H1 (cell line): ENCODE data around the gene CCNG1. TPM values are rescaled to one million over a fixed set of nuclear protein-coding genes. Genes with fewer than 3 reads are reported as not detected.
A peak's percentile ranks its signal among the peaks of the same experiment; 100 is the strongest.

Source experiments
- CTCF ChIA-PET: fragments of 300-600 bp; sonication (Branson Sonifier 250); formaldehyde crosslinking; loops from one replicate; lab custom pipeline; 2021; ENCODE audit not compliant: partially characterized antibody; lab: Charles Lee
- POLR2A ChIA-PET: fragments of 300-600 bp; sonication (Branson Sonifier 250); formaldehyde crosslinking; loops from one replicate; lab custom pipeline; 2021; ENCODE audit warnings: inconsistent platforms; ENCODE audit not compliant: partially characterized antibody; lab: Charles Lee
- DNase-seq, 2 experiments: peaks; one replicate each; pipeline versions ENCODE4 v3.0.0 to v3.0.0-alpha.2; 2010 to 2022; ENCODE audit warnings: low spot score in 2 of 2, low read depth in 1 of 2, mixed read lengths in 1 of 2
- FAIRE-seq: peaks from 2 replicates; lab custom pipeline; 2011; peaks lifted over from hg19 to GRCh38; lab: Jason Lieb, UNC
- H2AFZ ChIP-seq: 2 replicates; pipeline ENCODE4 v1.8.1; 2012; ENCODE audit warnings: low read length, inconsistent platforms
- H2AK5ac ChIP-seq: 2 replicates; pipeline ENCODE4 v1.6.1; 2013; ENCODE audit warnings: low read depth, low read length
- H2BK120ac ChIP-seq: replicated peaks from 2 replicates; pipeline ENCODE3; 2013; ENCODE audit warnings: low read depth, low read length, inconsistent platforms
- H2BK12ac ChIP-seq: 2 replicates; pipeline ENCODE4 v1.6.1; 2013; ENCODE audit warnings: low read depth, low read length
- H2BK15ac ChIP-seq: 2 replicates; pipeline ENCODE4 v1.6.1; 2013; ENCODE audit warnings: low read length
- H2BK20ac ChIP-seq: 2 replicates; pipeline ENCODE4 v1.6.1; 2013; ENCODE audit warnings: low read length
- H2BK5ac ChIP-seq: 2 replicates; pipeline ENCODE4 v1.6.1; 2013; ENCODE audit warnings: low read depth, low read length
- H3K14ac ChIP-seq: 2 replicates; pipeline ENCODE4 v1.6.1; 2013; ENCODE audit warnings: inconsistent platforms; ENCODE audit not compliant: insufficient read length
- H3K18ac ChIP-seq: 2 replicates; pipeline ENCODE4 v1.6.1; 2013; ENCODE audit warnings: low read length; ENCODE audit errors: extremely low read depth
- H3K23ac ChIP-seq: 2 replicates; pipeline ENCODE4 v1.6.1; 2013; ENCODE audit warnings: inconsistent platforms; ENCODE audit not compliant: insufficient read length
- H3K23me2 ChIP-seq: 2 replicates; pipeline ENCODE4 v1.6.1; 2013; ENCODE audit warnings: low read depth, low read length
- H3K27ac ChIP-seq: 2 replicates; pipeline ENCODE4 v1.6.1; 2011; ENCODE audit warnings: low read depth, low read length, inconsistent platforms
- H3K27me3 ChIP-seq, 4 experiments: replicated peaks in 1 of 4; 1 replicate in 1 of 4; 2 replicates in 3 of 4; pipeline versions ENCODE4 v1.6.1 to v1.8.1; 2011 to 2013; ENCODE audit warnings: low read length in 3 of 4, mild to moderate bottlenecking in 3 of 4, inconsistent platforms in 2 of 4, mixed read lengths in 2 of 4, moderate library complexity in 1 of 4; ENCODE audit not compliant: control insufficient read depth in 3 of 4, insufficient read depth in 3 of 4; ENCODE audit errors: extremely low read depth in 1 of 4
- H3K36me3 ChIP-seq, 4 experiments: 2 replicates each; pipeline versions ENCODE4 v1.6.1 to v1.8.1; 2011 to 2013; ENCODE audit warnings: mild to moderate bottlenecking in 4 of 4, low read length in 3 of 4, moderate library complexity in 2 of 4, control low read depth in 1 of 4, inconsistent platforms in 1 of 4; ENCODE audit not compliant: insufficient read depth in 4 of 4, control insufficient read depth in 2 of 4
- H3K4ac ChIP-seq: replicated peaks from 2 replicates; pipeline ENCODE3; 2013; ENCODE audit warnings: low read length, low read depth, mixed read lengths, inconsistent platforms; ENCODE audit not compliant: insufficient read length
- H3K4me1 ChIP-seq, 4 experiments: replicated peaks in 1 of 4; 1 replicate in 1 of 4; 2 replicates in 3 of 4; pipeline versions ENCODE4 v1.6.1 to v1.8.1; 2011 to 2013; ENCODE audit warnings: low read length in 3 of 4, inconsistent platforms in 2 of 4, mixed read lengths in 1 of 4; ENCODE audit not compliant: insufficient read depth in 4 of 4, control insufficient read depth in 3 of 4
- H3K4me2 ChIP-seq, 2 experiments: 2 replicates each; pipeline versions ENCODE4 v1.6.1 to v1.8.1; 2011 to 2013; ENCODE audit warnings: low read depth in 2 of 2, low read length in 2 of 2, control low read depth in 1 of 2, inconsistent platforms in 1 of 2, mild to moderate bottlenecking in 1 of 2; ENCODE audit not compliant: insufficient read depth in 1 of 2
- H3K4me3 ChIP-seq, 4 experiments: fragments of 200-600, 300-600 bp in 1 of 4; sonication (generic), shearing (Covaris generic), sonication (Bioruptor Twin) in 1 of 4; 2 replicates each; pipeline versions ENCODE4 v1.5.1 to v1.8.1; 2011 to 2016; ENCODE audit warnings: low read length in 4 of 4, low read depth in 3 of 4, control low read depth in 2 of 4, inconsistent platforms in 2 of 4, mild to moderate bottlenecking in 2 of 4, mixed read lengths in 1 of 4, moderate library complexity in 1 of 4; ENCODE audit not compliant: insufficient read depth in 2 of 4; ENCODE audit errors: extremely low read depth in 1 of 4
- H3K56ac ChIP-seq: replicated peaks from 2 replicates; pipeline ENCODE3; 2013; ENCODE audit warnings: low read depth, mild to moderate bottlenecking, mixed read lengths, low read length, inconsistent platforms; ENCODE audit not compliant: insufficient read length
- H3K79me1 ChIP-seq: 2 replicates; pipeline ENCODE4 v1.6.1; 2013; ENCODE audit warnings: low read depth, low read length, control low read depth
- H3K79me2 ChIP-seq, 2 experiments: 2 replicates each; pipeline versions ENCODE4 v1.6.1 to v1.8.1; 2012 to 2013; ENCODE audit warnings: low read length in 2 of 2, mild to moderate bottlenecking in 2 of 2, inconsistent platforms in 1 of 2; ENCODE audit not compliant: insufficient read depth in 2 of 2, control insufficient read depth in 1 of 2
- H3K9ac ChIP-seq, 4 experiments: replicated peaks in 1 of 4; 1 replicate in 1 of 4; 2 replicates in 3 of 4; pipeline versions ENCODE4 v1.6.1 to v1.8.1; 2011 to 2013; ENCODE audit warnings: low read depth in 3 of 4, low read length in 3 of 4, control low read depth in 2 of 4, mild to moderate bottlenecking in 2 of 4, moderate library complexity in 2 of 4, inconsistent platforms in 1 of 4; ENCODE audit errors: extremely low read depth in 1 of 4
- H3K9me3 ChIP-seq, 2 experiments: 2 replicates each; pipeline versions ENCODE4 v1.6.1 to v1.8.1; 2012 to 2013; ENCODE audit warnings: mild to moderate bottlenecking in 2 of 2, moderate library complexity in 2 of 2, control low read depth in 1 of 2, inconsistent platforms in 1 of 2, low read depth in 1 of 2, low read length in 1 of 2, mixed read lengths in 1 of 2; ENCODE audit not compliant: insufficient read depth in 2 of 2
- H4K20me1 ChIP-seq, 2 experiments: replicated peaks in 1 of 2; 2 replicates each; pipeline versions ENCODE3 to v1.8.1; 2011 to 2013; ENCODE audit warnings: inconsistent platforms in 2 of 2, low read length in 2 of 2, mild to moderate bottlenecking in 1 of 2; ENCODE audit not compliant: insufficient read depth in 2 of 2, control insufficient read depth in 1 of 2
- H4K5ac ChIP-seq: 2 replicates; pipeline ENCODE4 v1.6.1; 2013; ENCODE audit warnings: low read length, low read depth, mixed read lengths, inconsistent platforms; ENCODE audit not compliant: insufficient read length
- H4K8ac ChIP-seq: 2 replicates; pipeline ENCODE4 v1.8.0; 2013; ENCODE audit warnings: mild to moderate bottlenecking, moderate library complexity, low read length, inconsistent platforms; ENCODE audit not compliant: insufficient read depth; ENCODE audit errors: extremely low read depth
- H4K91ac ChIP-seq: replicated peaks from 2 replicates; pipeline ENCODE3; 2013; ENCODE audit warnings: low read length, mixed read lengths, inconsistent platforms; ENCODE audit not compliant: insufficient read length
- GTF2F1 ChIP-seq: IDR thresholded peaks from 2 replicates; pipeline ENCODE4 v1.6.1; 2012; ENCODE audit warnings: low read depth, low read length, improper control_type of control experiment, borderline replicate concordance
- POLR2AphosphoS5 ChIP-seq: IDR thresholded peaks from 2 replicates; pipeline ENCODE4 v1.6.1; 2011; ENCODE audit warnings: low read depth, low read length
- polyA plus RNA-seq, 7 experiments: library from polyadenylated mRNA; depleted of rRNA in 3 of 7; stranded (reverse) in 5 of 7; unstranded in 2 of 7; fragments of >200 nt in 5 of 7; fragments of 200-250 nt in 2 of 7; gene quantifications; 1 replicate in 5 of 7; 2 replicates in 1 of 7; 4 replicates in 1 of 7; pipeline versions ENCODE4 v1.2.1 to v1.2.3, GENCODE V29; 2011 to 2013; ENCODE audit warnings: missing spikeins in 2 of 7, mixed read lengths in 2 of 7
- total RNA-seq: library from RNA; stranded (reverse); fragmentation: NEBNext Ultra II Directional; extraction: Animal tissue kit (Norgen Biotek cat#: 25700); gene quantifications from 2 replicates; pipeline ENCODE4 v1.2.1, GENCODE V29; 2021

The CCNG1 gene
- total and polyA plus RNA-seq, 2 of the 8 experiments (the other 6 are each of a cell fraction or from before 2014, with no cell fraction given) = 165 to 369 TPM

GRCh38 chr5:163447191-163447590, 9.8 kb downstream of the CCNG1 start:
- H2BK5ac ChIP-seq = no peak overlapping the region
- ChIA-PET POLR2A (interaction anchor here (1.0 to 5.0 kb wide), 2 partner anchors 10 to 13 kb away, joined by 3 to 61 read pairs; partner anchors contain the start of genes HMMR and NUDCD2), CTCF (interaction anchor here (1.1 to 1.2 kb wide), 2 partner anchors 11 to 13 kb away, joined by 3 read pairs; partner anchors contain the start of genes HMMR and NUDCD2)
- H2AK5ac ChIP-seq = no peak overlapping the region
- H3K23ac ChIP-seq = no peak overlapping the region
- no peaks in the 10 kb centered on the region for H3K9me3 ChIP-seq
- no peaks in the 10 kb centered on the region for H3K23me2 ChIP-seq
- no peak overlapping the region for H3K4ac ChIP-seq
- DNase-seq = no peak
- no peak overlapping the region for H2BK12ac ChIP-seq
- H3K27me3 ChIP-seq = no peaks in the 10 kb centered on the region
- H2BK120ac ChIP-seq = no peak overlapping the region
- H4K5ac ChIP-seq = no peak overlapping the region
- H2BK15ac ChIP-seq = no peak overlapping the region
- no peak overlapping the region for H2BK20ac ChIP-seq
- H3K14ac ChIP-seq = no peak overlapping the region
- no peak overlapping the region for H4K8ac ChIP-seq
- H3K9ac ChIP-seq = no peak overlapping the region
- H2AFZ ChIP-seq = no peak overlapping the region
- no peak overlapping the region for H3K4me2 ChIP-seq
- H3K36me3 ChIP-seq = peaks cover 6 to 82% (median 47%) of the 10 kb centered on the region in 4 experiments
- peaks cover 0 to 5% of the 10 kb centered on the region in 2 experiments for H4K20me1 ChIP-seq
- no peak overlapping the region for H3K4me3 ChIP-seq
- TF ChIP-seq POLR2AphosphoS5 (peak; percentile 65; the same call in 1 of the 2 replicates), GTF2F1 (no peak)
- no peak overlapping the region for H3K56ac ChIP-seq
- no peaks in the 10 kb centered on the region for H3K4me1 ChIP-seq
- H3K27ac ChIP-seq = no peak overlapping the region
- H3K79me1 ChIP-seq = no peaks in the 10 kb centered on the region
- no peak overlapping the region for H3K18ac ChIP-seq
- no peak for FAIRE-seq
- H4K91ac ChIP-seq = no peak overlapping the region
- H3K79me2 ChIP-seq = 0 out of 4 replicates have a peak, but pooled peaks cover 0 to 4% of the 10 kb centered on the region in 2 experiments
